ENCODE results near the gene SMR3A. TPM values are rescaled to one million over a fixed set of nuclear protein-coding genes. Genes with fewer than 3 reads are reported as not detected.

SMR3A gene
- total RNA-seq: not detected in 2 replicates

GRCh38 chr4:70360460-70360859 is at the start of gene SMR3A:
TSS of gene SMR3A (plus strand) at chr4:70360760. CDS start at chr4:70362116, 1,356 bp downstream.

GRCh38 chr4:70334681-70335080 is 25.9 kb upstream of the SMR3A start, which contains the start of gene CABS1:
TSS of gene CABS1 (plus strand) at chr4:70334981. CDS start at chr4:70335040, 59 bp downstream.

GRCh38 chr4:70382691-70383181 is 22.2 kb downstream of the SMR3A start, which contains the start of gene SMR3B:
TSS of gene SMR3B (plus strand) at chr4:70383131. CDS start at chr4:70384511, 1,380 bp downstream.

GRCh38 chr4:70397580-70397979 is 37.0 kb downstream of the SMR3A start, which contains the start of gene OPRPN:
TSS of gene OPRPN (plus strand) at chr4:70397940. CDS start at chr4:70399286, 1,346 bp downstream.

Other genes starting within 250 kb of the SMR3A start
- gene PRR27, start 206.5 kb upstream of the SMR3A start, total RNA-seq: not detected in 2 replicates
- not detected in 2 replicates for gene ODAM, start 165.0 kb upstream of the SMR3A start, total RNA-seq
- gene FDCSP, start 134.6 kb upstream of the SMR3A start, total RNA-seq: not detected in 2 replicates
- gene CSN3, start 118.2 kb upstream of the SMR3A start, total RNA-seq: not detected in 2 replicates
- not detected in 2 replicates for gene CABS1, start 25.8 kb upstream of the SMR3A start, total RNA-seq
- not detected in 2 replicates for gene SMR3B, start 22.4 kb downstream of the SMR3A start, total RNA-seq
- not detected in 2 replicates for gene OPRPN, start 37.2 kb downstream of the SMR3A start, total RNA-seq
- gene MUC7, start 111.4 kb downstream of the SMR3A start, total RNA-seq: not detected in 2 replicates
- 0.85 and 1.9 TPM in 2 replicates for gene AMTN, start 157.8 kb downstream of the SMR3A start, total RNA-seq
- not detected in 2 replicates for gene AMBN, start 231.5 kb downstream of the SMR3A start, total RNA-seq